Loucy (cell line): ENCODE results near the gene EPB42.

ENCODE experiments used
- H2AFZ ChIP-seq: fragments of 200-600 bp; sonication (generic); 2 replicates; pipeline ENCODE4 v1.6.0; 2016; ENCODE audit warnings: antibody characterized with exemption, mild to moderate bottlenecking, low read length, moderate library complexity
- H3F3A ChIP-seq: fragments of 200-600 bp; 2 replicates; pipeline ENCODE4 v1.6.0; 2016; ENCODE audit warnings: antibody characterized with exemption, low read depth, mild to moderate bottlenecking
- H3K27me3 ChIP-seq: fragments of 200-600 bp; sonication (generic); 2 replicates; pipeline ENCODE4 v1.6.1; 2014; ENCODE audit warnings: low read length, mild to moderate bottlenecking; ENCODE audit not compliant: insufficient read depth, poor library complexity, severe bottlenecking
- H3K36me3 ChIP-seq: fragments of 200-600 bp; sonication (generic); 2 replicates; pipeline ENCODE4 v1.6.1; 2016; ENCODE audit warnings: low read length; ENCODE audit not compliant: insufficient read depth
- H3K4me1 ChIP-seq: fragments of 200-600 bp; sonication (generic); 2 replicates; pipeline ENCODE4 v1.5.1; 2014; ENCODE audit warnings: low read length, mild to moderate bottlenecking; ENCODE audit not compliant: insufficient read depth, poor library complexity, severe bottlenecking
- H3K4me2 ChIP-seq: fragments of 200-600 bp; sonication (generic); 2 replicates; pipeline ENCODE4 v1.6.0; 2014; ENCODE audit warnings: antibody characterized with exemption, low read length, low read depth, mild to moderate bottlenecking; ENCODE audit not compliant: poor library complexity, severe bottlenecking
- H3K4me3 ChIP-seq: fragments of 200-600 bp; sonication (generic); 2 replicates; pipeline ENCODE4 v1.5.1; 2014; ENCODE audit warnings: low read length, mild to moderate bottlenecking, mixed read lengths; ENCODE audit not compliant: poor library complexity, severe bottlenecking
- H3K79me2 ChIP-seq: fragments of 200-600 bp; sonication (generic); 2 replicates; pipeline ENCODE4 v1.6.1; 2014; ENCODE audit warnings: low read length; ENCODE audit not compliant: insufficient read depth
- H3K9ac ChIP-seq: fragments of 200-600 bp; sonication (generic); 2 replicates; pipeline ENCODE4 v1.6.0; 2014; ENCODE audit warnings: mild to moderate bottlenecking, low read depth, low read length, moderate library complexity; ENCODE audit not compliant: poor library complexity, severe bottlenecking
- H3K9me2 ChIP-seq: fragments of 200-600 bp; sonication (generic); replicated peaks from 2 replicates; pipeline ENCODE4 v1.6.1; 2016; ENCODE audit warnings: low read depth, low read length, mixed read lengths
- H3K9me3 ChIP-seq: fragments of 200-600 bp; sonication (generic); 2 replicates; pipeline ENCODE4 v1.6.1; 2014; ENCODE audit warnings: mild to moderate bottlenecking, antibody characterized with exemption, low read length, low read depth; ENCODE audit not compliant: insufficient read depth
- H4K20me1 ChIP-seq: fragments of 200-600 bp; sonication (generic); 2 replicates; pipeline ENCODE4 v1.6.0; 2014; ENCODE audit warnings: antibody characterized with exemption, low read length, mild to moderate bottlenecking; ENCODE audit not compliant: insufficient read depth, poor library complexity, severe bottlenecking
- EZH2phosphoT487 ChIP-seq: fragments of 200-600 bp; IDR thresholded peaks from 2 replicates; pipeline ENCODE4 v1.6.1; 2018; ENCODE audit warnings: antibody characterized with exemption, mild to moderate bottlenecking, moderate library complexity, borderline replicate concordance
- TF ChIP-seq, protein P1 (sequence below): fragments of 200-600 bp; sonication (generic); conservative IDR thresholded peaks from 2 replicates; pipeline ENCODE4 v1.5.1; 2014; ENCODE audit warnings: mild to moderate bottlenecking, antibody characterized with exemption, low read length

Gene EPB42

DNA sequence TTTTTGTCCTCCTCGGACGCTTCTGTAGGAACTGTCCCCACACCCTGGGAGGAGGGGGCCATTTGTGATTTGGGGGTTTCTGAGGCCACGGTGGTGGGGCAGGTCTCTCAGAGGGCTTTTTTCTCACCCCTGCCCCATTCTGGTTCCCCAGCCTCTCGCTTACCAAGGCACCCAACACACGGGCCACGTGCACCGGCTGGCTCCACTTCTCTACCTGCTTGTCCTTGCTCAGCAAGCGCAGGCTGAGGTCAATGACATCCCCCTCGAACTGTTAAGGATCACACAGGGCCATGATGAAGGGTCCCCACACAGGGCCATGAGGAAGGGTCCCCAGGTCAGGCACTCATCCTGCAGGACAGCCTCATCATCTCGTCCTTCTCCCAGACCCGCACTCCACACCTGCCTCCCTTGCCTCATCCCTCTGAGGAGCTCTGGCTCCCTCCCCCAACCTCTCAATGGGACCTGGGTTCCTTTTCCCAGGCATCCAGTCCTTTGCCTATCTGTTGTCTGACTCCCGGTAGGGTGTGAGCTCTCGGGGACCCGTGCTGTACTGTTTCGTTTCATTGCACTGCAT lies 10.6 kb downstream of the EPB42 start:
- Histone ChIP-seq H3K4me1 (no peaks in the 10 kb centered on the region), H3K36me3 (no peaks in the 10 kb centered on the region), H2AFZ (no peak overlapping the region), H3K9ac (no peak overlapping the region), H3K79me2 (no peaks in the 10 kb centered on the region), H3K27me3 (no peaks in the 10 kb centered on the region), H4K20me1 (no peaks in the 10 kb centered on the region), H3K4me2 (no peak overlapping the region), H3F3A (no peaks in the 10 kb centered on the region), H3K9me3 (no peaks in the 10 kb centered on the region), H3K9me2 (no peaks in the 10 kb centered on the region), H3K4me3 (no peak overlapping the region)
- TF ChIP-seq EZH2phosphoT487, result no peak

DNA sequence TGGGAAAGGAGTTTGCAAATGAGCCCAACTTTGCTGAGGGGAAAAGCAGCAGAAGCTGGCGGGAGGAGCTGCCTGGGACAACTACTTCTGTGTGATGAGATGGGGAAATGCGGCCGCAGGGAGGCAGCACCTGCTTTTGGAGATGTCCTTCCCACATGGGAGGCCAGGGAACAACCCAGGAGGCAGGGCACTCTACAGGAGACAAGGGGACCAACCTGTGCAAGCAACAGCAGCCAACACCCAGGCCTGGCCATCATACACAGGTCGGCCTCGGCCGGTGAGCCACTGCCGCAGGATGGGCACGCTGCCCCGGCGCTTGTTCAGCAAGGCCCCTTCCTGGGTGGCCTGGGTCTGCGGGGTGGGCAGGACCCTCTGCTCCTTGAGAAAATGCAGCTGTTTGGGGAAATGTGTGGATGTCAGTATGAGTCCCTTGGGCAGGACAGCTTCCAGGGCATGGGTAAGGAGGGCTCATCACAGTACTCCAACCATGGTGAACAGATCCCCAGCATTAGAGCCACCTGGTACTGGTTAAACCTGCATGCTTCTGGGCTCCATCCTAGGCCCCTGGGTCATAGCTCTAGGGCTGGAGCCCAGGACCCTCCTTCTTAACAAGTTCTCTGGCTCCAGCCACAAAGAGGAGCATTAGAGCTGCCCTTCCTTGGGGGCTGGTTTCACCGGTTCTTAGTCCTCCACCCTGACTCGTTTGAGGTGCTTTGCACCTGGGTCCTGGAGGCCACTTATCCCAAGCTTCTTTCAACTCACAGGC lies 11.6 kb downstream of the EPB42 start:
- TF ChIP-seq, protein P1, sequence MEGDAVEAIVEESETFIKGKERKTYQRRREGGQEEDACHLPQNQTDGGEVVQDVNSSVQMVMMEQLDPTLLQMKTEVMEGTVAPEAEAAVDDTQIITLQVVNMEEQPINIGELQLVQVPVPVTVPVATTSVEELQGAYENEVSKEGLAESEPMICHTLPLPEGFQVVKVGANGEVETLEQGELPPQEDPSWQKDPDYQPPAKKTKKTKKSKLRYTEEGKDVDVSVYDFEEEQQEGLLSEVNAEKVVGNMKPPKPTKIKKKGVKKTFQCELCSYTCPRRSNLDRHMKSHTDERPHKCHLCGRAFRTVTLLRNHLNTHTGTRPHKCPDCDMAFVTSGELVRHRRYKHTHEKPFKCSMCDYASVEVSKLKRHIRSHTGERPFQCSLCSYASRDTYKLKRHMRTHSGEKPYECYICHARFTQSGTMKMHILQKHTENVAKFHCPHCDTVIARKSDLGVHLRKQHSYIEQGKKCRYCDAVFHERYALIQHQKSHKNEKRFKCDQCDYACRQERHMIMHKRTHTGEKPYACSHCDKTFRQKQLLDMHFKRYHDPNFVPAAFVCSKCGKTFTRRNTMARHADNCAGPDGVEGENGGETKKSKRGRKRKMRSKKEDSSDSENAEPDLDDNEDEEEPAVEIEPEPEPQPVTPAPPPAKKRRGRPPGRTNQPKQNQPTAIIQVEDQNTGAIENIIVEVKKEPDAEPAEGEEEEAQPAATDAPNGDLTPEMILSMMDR, result no peak
- no peak for TF ChIP-seq EZH2phosphoT487
- Histone ChIP-seq H3F3A (no peaks in the 10 kb centered on the region), H3K9ac (no peak overlapping the region), H3K9me3 (no peaks in the 10 kb centered on the region), H3K4me2 (no peak overlapping the region), H3K4me1 (peaks cover 3% of the 10 kb centered on the region), H3K9me2 (no peaks in the 10 kb centered on the region), H2AFZ (no peak overlapping the region), H3K4me3 (no peak overlapping the region), H4K20me1 (no peaks in the 10 kb centered on the region), H3K36me3 (no peaks in the 10 kb centered on the region), H3K27me3 (no peaks in the 10 kb centered on the region), H3K79me2 (no peaks in the 10 kb centered on the region)

DNA sequence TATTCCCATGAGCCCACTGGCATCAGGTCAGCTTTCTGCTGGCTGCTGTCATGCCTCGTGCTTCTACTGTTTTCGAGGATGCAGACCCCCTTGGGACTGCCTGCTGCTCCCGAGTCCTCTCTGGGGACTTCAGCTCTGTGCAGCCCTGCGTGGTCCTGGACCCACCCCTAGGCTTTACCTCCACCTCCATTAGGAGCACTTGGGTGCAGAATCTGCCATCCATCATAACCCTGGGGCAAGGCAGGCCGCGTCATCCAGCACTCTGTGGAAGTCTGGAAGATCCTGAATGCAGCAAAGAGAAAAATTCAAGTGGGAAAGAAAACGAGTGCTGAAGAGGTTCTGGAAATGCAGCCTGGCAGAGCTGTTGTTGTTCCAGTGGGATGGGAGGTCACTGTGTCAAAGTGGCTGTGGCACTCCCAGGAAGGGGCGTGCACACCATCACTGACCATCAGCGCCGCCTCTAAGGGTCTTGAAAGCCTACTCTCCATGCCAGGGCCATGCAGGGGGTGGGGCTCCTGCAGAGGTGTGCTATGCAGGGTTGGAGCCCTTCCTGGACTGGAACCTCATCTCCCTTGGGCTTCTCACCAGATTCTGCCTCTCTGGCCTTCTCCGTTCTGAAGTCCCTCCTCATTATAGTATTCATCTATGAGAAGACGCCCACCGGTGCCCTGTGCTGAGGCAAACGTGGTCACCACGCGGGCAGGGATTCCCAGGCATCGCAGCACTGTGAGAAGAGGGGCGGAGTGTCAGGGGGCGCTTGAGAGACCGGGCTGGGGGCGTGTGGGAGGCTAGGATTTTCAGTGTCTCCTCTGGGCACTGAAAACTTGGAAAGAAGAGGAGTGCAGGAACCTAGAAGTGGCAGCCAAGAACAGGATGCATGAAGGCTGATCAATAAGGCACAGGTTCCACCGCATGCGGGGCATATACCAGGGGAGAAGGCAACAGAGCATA lies 12.5 kb downstream of the EPB42 start:
- Histone ChIP-seq H3K9me2 (no peaks in the 10 kb centered on the region), H2AFZ (no peak overlapping the region), H3K9me3 (no peaks in the 10 kb centered on the region), H3K79me2 (no peaks in the 10 kb centered on the region), H4K20me1 (no peaks in the 10 kb centered on the region), H3K4me3 (no peak overlapping the region), H3K4me2 (no peak overlapping the region), H3K27me3 (no peaks in the 10 kb centered on the region), H3K4me1 (peaks cover 7% of the 10 kb centered on the region), H3F3A (no peaks in the 10 kb centered on the region), H3K36me3 (no peaks in the 10 kb centered on the region), H3K9ac (no peak overlapping the region)
- TF ChIP-seq, protein P1, result no peak
